Measurements from ENCODE around the gene CCNY. TPM values are rescaled to one million over a fixed set of nuclear protein-coding genes. Genes with fewer than 3 reads are reported as not detected.

CCNY gene
- total and polyA plus RNA-seq, 2 of the 13 experiments (the other 11 are each of a cell fraction or from before 2014, with no cell fraction given) = 48.2 to 54.7 TPM

DNA sequence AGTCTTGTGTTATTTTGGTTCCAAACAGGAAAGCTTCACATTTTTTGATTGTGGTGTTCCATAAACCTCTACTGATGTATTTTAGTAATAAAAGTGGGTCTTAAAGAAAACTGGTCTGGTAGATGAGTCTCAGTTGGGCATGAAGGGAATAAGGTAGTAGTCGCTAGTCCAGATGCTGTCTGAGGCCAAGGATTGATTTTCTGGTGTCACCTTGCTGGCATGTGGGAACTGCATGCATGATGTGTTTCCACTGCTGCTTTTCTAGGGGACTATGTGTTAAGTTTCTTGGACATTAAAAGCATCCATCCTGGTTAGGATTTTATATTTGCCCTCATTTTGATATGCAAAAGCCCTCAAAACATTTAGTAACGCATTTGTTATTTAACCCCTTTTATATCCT, 145.1 kb downstream of the CCNY start:
- ATAC-seq (no peak), DNase-seq (ENCODE audit: low spot score) (no peak), FAIRE-seq (no peak)
- no TSS peak for BruUV-seq (replicated peaks)
- intact Hi-C loops (cut with micrococcal nuclease; ENCODE audit: unreplicated experiment) = no loop called here
- CTCF ChIA-PET (ENCODE audit: low intra/inter-chr PET ratio, low total read pairs) = no interaction called here
- Histone ChIP-seq H3K79me2 (ENCODE audit: insufficient read depth, low read length) (peaks cover 20% of the 10 kb centered on the region), H3K27me3 (ENCODE audit: control insufficient read depth in 1 of 2, insufficient read depth in 2 of 2, low read length in 2 of 2) (no peaks in the 10 kb centered on the region), H3K4me3 (replicated peaks in 1 of 3; ENCODE audit: insufficient read depth in 1 of 3, low read depth in 2 of 3, low read length in 3 of 3) (no peak overlapping the region), H3K4me1 (ENCODE audit: insufficient read depth, low read length) (peaks cover 21% of the 10 kb centered on the region), H3K36me3 (replicated peaks in 1 of 2; ENCODE audit: control insufficient read depth in 1 of 2, insufficient read depth in 2 of 2, low read length in 2 of 2) (peaks cover 0 to 14% of the 10 kb centered on the region in 2 experiments; a peak in 4 of 5 replicates), H3K4me2 (ENCODE audit: low read depth, low read length) (no peak overlapping the region), H3K9ac (ENCODE audit: insufficient read depth, low read depth, low read length) (no peak overlapping the region), H2AFZ (ENCODE audit: low read length) (no peak overlapping the region), H3K9me3 (ENCODE audit: low read length) (no peaks in the 10 kb centered on the region), H4K20me1 (ENCODE audit: insufficient read depth, low read length) (no peaks in the 10 kb centered on the region), H3K27ac (ENCODE audit: extremely low read length, insufficient read depth, low read length) (no peak overlapping the region)
- in situ Hi-C loops (cut with HindIII; ENCODE audit: extremely low pct_ligation_motif_present, low pct_unique_long_range_greater_than_20kb) = no loop called here
- 98% methylated on average over 2 of the region's 2 CpGs for WGBS (ENCODE audit: low lambda C conversion rate)
- TF ChIP-seq ZNF460 (CRISPR knock-in tag; IDR thresholded peaks at IDR 0.05; ENCODE audit: borderline replicate concordance) = no peak
- no peak for TF ChIP-seq PHF20 (CRISPR knock-in tag; IDR thresholded peaks at IDR 0.05)
- no peak for TF ChIP-seq NFIC (IDR thresholded peaks at IDR 0.05; ENCODE audit: low read length)
- no peak for TF ChIP-seq TCF7 (IDR thresholded peaks at IDR 0.05; ENCODE audit: low read depth)
- TF ChIP-seq SOX13 (IDR thresholded peaks at IDR 0.05) = no peak
- TF ChIP-seq SOX13 (CRISPR knock-in tag; conservative IDR thresholded peaks at IDR 0.05 in 1 of 2, IDR thresholded peaks at IDR 0.05 in 1 of 2) = no peak
- TF ChIP-seq PLSCR1 (CRISPR knock-in tag; IDR thresholded peaks at IDR 0.05; ENCODE audit: borderline replicate concordance) = no peak
- no peak for TF ChIP-seq ZFP82 (CRISPR knock-in tag; IDR thresholded peaks at IDR 0.05; ENCODE audit: borderline replicate concordance)
- TF ChIP-seq PCBP1 (IDR thresholded peaks at IDR 0.05; ENCODE audit: borderline replicate concordance, low read depth, low read length) = no peak
- no peak for TF ChIP-seq ZNF160 (CRISPR knock-in tag; IDR thresholded peaks at IDR 0.05)
- TF ChIP-seq ZNF180 (CRISPR knock-in tag; IDR thresholded peaks at IDR 0.05; ENCODE audit: borderline replicate concordance, low read depth) = no peak
- no peak for TF ChIP-seq JUN (CRISPR knock-in tag; IDR thresholded peaks at IDR 0.05)
- TF ChIP-seq ZBTB20 (CRISPR knock-in tag; IDR thresholded peaks at IDR 0.05; ENCODE audit: borderline replicate concordance, low read depth) = no peak
- TF ChIP-seq MED8 (CRISPR knock-in tag; IDR thresholded peaks at IDR 0.05; ENCODE audit: insufficient replicate concordance) = no peak
- no peak for TF ChIP-seq ZNF367 (CRISPR knock-in tag; IDR thresholded peaks at IDR 0.05; ENCODE audit: borderline replicate concordance)
- TF ChIP-seq ZNF850 (CRISPR knock-in tag; conservative IDR thresholded peaks at IDR 0.05) = no peak
- no peak for TF ChIP-seq TRIM24 (CRISPR knock-in tag; IDR thresholded peaks at IDR 0.05)
- no peak for TF ChIP-seq RBM22 (optimal IDR thresholded peaks at IDR 0.05; ENCODE audit: low read length)
- no peak for TF ChIP-seq PRDM15 (CRISPR knock-in tag; IDR thresholded peaks at IDR 0.05)
- TF ChIP-seq, protein P1, sequence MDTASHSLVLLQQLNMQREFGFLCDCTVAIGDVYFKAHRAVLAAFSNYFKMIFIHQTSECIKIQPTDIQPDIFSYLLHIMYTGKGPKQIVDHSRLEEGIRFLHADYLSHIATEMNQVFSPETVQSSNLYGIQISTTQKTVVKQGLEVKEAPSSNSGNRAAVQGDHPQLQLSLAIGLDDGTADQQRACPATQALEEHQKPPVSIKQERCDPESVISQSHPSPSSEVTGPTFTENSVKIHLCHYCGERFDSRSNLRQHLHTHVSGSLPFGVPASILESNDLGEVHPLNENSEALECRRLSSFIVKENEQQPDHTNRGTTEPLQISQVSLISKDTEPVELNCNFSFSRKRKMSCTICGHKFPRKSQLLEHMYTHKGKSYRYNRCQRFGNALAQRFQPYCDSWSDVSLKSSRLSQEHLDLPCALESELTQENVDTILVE (CRISPR knock-in tag; IDR thresholded peaks at IDR 0.05) = no peak
- TF ChIP-seq MZF1 (CRISPR knock-in tag; IDR thresholded peaks at IDR 0.05; ENCODE audit: borderline replicate concordance) = no peak
- POLR2A ChIA-PET = no interaction called here

Measured in HepG2 (cell line).